HepG2 (cell line): Measurements from ENCODE around the gene MEMO1. TPM values are rescaled to one million over a fixed set of nuclear protein-coding genes. Genes with fewer than 3 reads are reported as not detected.
A peak's percentile ranks its signal among the peaks of the same experiment; 100 is the strongest.

Experiments used
- CENPX ChIP-seq: sonication (generic); formaldehyde crosslinking; IDR thresholded peaks from 2 replicates; pipeline ENCODE4 v1.9.0; 2021; ENCODE audit warnings: mild to moderate bottlenecking, missing genetic modification reagents, moderate library complexity
- GPN1 ChIP-seq: sonication (generic); formaldehyde crosslinking; IDR thresholded peaks from 2 replicates; pipeline ENCODE4 v1.5.1; 2020; ENCODE audit warnings: missing genetic modification reagents, borderline replicate concordance
- MED13 ChIP-seq: sonication (generic); formaldehyde crosslinking; IDR thresholded peaks from 2 replicates; pipeline ENCODE4 v1.5.0; 2020; ENCODE audit warnings: missing genetic modification reagents
- MLLT10 ChIP-seq: sonication (generic); formaldehyde crosslinking; IDR thresholded peaks from 2 replicates; pipeline ENCODE4 v1.4.0; 2020; ENCODE audit warnings: missing genetic modification reagents
- PATZ1 ChIP-seq: sonication (generic); formaldehyde crosslinking; IDR thresholded peaks from 2 replicates; pipeline ENCODE4 v1.4.0; 2020; ENCODE audit warnings: missing genetic modification reagents
- POGZ ChIP-seq: sonication (generic); formaldehyde crosslinking; IDR thresholded peaks from 2 replicates; pipeline ENCODE4 v1.4.0; 2020; ENCODE audit warnings: mild to moderate bottlenecking, missing genetic modification reagents
- SOX5 ChIP-seq: IDR thresholded peaks from 2 replicates; pipeline ENCODE4 v1.6.1; 2016; ENCODE audit warnings: borderline replicate concordance
- WIZ ChIP-seq: sonication (generic); formaldehyde crosslinking; IDR thresholded peaks from 2 replicates; pipeline ENCODE4 v1.5.1; 2020; ENCODE audit warnings: mild to moderate bottlenecking, missing genetic modification reagents
- YEATS4 ChIP-seq: sonication (generic); formaldehyde crosslinking; IDR thresholded peaks from 2 replicates; pipeline ENCODE4 v1.4.0; 2020; ENCODE audit warnings: missing genetic modification reagents, borderline replicate concordance
- ZFYVE20 ChIP-seq: sonication (generic); formaldehyde crosslinking; IDR thresholded peaks from 2 replicates; pipeline ENCODE4 v1.8.0; 2023; ENCODE audit warnings: low read depth, mild to moderate bottlenecking, moderate library complexity, missing genetic modification reagents, borderline replicate concordance
- ZNF138 ChIP-seq: sonication (generic); formaldehyde crosslinking; IDR thresholded peaks from 2 replicates; pipeline ENCODE4 v1.5.0; 2020; ENCODE audit warnings: mild to moderate bottlenecking, low read depth, missing genetic modification reagents
- ZNF468 ChIP-seq: sonication (generic); formaldehyde crosslinking; IDR thresholded peaks from 2 replicates; pipeline ENCODE4 v1.8.0; 2022; ENCODE audit warnings: mild to moderate bottlenecking, moderate library complexity, missing genetic modification reagents
- ZNF564 ChIP-seq: sonication (generic); formaldehyde crosslinking; IDR thresholded peaks from 2 replicates; pipeline ENCODE4 v1.8.1; 2023; ENCODE audit warnings: mild to moderate bottlenecking, missing genetic modification reagents
- ZNF605 ChIP-seq: sonication (generic); formaldehyde crosslinking; IDR thresholded peaks from 2 replicates; pipeline ENCODE4 v1.8.0; 2022; ENCODE audit warnings: mild to moderate bottlenecking, missing genetic modification reagents
- ZNF776 ChIP-seq: sonication (generic); formaldehyde crosslinking; IDR thresholded peaks from 2 replicates; pipeline ENCODE4 v1.4.0; 2020; ENCODE audit warnings: mild to moderate bottlenecking, missing genetic modification reagents
- ZNF839 ChIP-seq: sonication (generic); formaldehyde crosslinking; IDR thresholded peaks from 2 replicates; pipeline ENCODE4 v1.4.0; 2020; ENCODE audit warnings: missing genetic modification reagents, mild to moderate bottlenecking, borderline replicate concordance
- polyA plus RNA-seq, 8 experiments: library from polyadenylated mRNA; depleted of rRNA in 3 of 8; stranded (reverse) in 7 of 8; unstranded in 1 of 8; fragments of >200 nt; fragmentation: Illumina TruSeq in 4 of 8; extraction: Trizol in 4 of 8; gene quantifications; 2 replicates each; pipeline versions ENCODE4 v1.2.1 to v1.2.3, GENCODE V29; 2011 to 2016; ENCODE audit warnings: low read depth in 4 of 8, missing spikeins in 1 of 8, mixed read lengths in 1 of 8; ENCODE audit not compliant: insufficient read depth in 1 of 8
- total RNA-seq, 5 experiments: library from RNA; depleted of rRNA; stranded (reverse); fragments of >200 nt; fragmentation: Illumina TruSeq; extraction: Trizol; gene quantifications; 2 replicates each; pipeline ENCODE4 v1.2.3, GENCODE V29; 2016; ENCODE audit warnings: low read depth in 1 of 5
- TF ChIP-seq, protein P1 (sequence below): sonication (generic); formaldehyde crosslinking; IDR thresholded peaks from 2 replicates; pipeline ENCODE4 v1.5.1; 2020; ENCODE audit warnings: missing genetic modification reagents, mild to moderate bottlenecking, borderline replicate concordance
- TF ChIP-seq, protein P2 (sequence below): sonication (generic); formaldehyde crosslinking; IDR thresholded peaks from 2 replicates; pipeline ENCODE4 v1.9.0; 2022; ENCODE audit warnings: low read depth, missing genetic modification reagents
- TF ChIP-seq, protein P3 (sequence below): sonication (generic); formaldehyde crosslinking; IDR thresholded peaks from 2 replicates; pipeline ENCODE4 v1.5.0; 2020; ENCODE audit warnings: missing genetic modification reagents
- TF ChIP-seq, protein P4 (sequence below): sonication (generic); formaldehyde crosslinking; IDR thresholded peaks from 2 replicates; pipeline ENCODE4 v1.4.0; 2020; ENCODE audit warnings: missing genetic modification reagents, borderline replicate concordance

Gene MEMO1
- total and polyA plus RNA-seq, 2 of the 13 experiments (the other 11 are each of a cell fraction or from before 2014, with no cell fraction given), result 69.8 to 81.6 TPM

DNA sequence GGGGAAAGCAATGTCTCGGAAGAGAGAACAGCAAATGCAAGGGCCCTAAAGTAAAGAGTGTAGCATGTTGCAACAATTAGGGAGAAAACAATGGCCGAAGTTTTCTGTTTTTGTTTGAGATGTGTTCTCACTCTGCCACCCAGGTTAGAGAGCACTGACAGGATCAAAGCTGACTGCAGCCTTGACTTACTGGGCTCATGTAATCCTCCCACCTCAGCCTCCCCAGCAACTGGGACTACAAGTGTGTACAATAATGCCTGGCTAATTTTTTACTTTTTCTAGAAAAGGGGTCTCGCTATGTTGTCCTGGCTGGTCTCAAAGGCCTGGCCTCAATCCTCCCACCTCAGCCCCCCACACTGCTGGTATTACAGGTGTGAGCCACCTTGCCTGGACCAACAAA lies 23.9 kb downstream of the MEMO1 start (continued):
- TF ChIP-seq, protein P1, sequence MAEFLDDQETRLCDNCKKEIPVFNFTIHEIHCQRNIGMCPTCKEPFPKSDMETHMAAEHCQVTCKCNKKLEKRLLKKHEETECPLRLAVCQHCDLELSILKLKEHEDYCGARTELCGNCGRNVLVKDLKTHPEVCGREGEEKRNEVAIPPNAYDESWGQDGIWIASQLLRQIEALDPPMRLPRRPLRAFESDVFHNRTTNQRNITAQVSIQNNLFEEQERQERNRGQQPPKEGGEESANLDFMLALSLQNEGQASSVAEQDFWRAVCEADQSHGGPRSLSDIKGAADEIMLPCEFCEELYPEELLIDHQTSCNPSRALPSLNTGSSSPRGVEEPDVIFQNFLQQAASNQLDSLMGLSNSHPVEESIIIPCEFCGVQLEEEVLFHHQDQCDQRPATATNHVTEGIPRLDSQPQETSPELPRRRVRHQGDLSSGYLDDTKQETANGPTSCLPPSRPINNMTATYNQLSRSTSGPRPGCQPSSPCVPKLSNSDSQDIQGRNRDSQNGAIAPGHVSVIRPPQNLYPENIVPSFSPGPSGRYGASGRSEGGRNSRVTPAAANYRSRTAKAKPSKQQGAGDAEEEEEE (CRISPR knock-in tag), result no peak
- TF ChIP-seq ZNF138 (CRISPR knock-in tag) (no peak), WIZ (CRISPR knock-in tag) (no peak), YEATS4 (CRISPR knock-in tag) (no peak), ZFYVE20 (no peak), PATZ1 (CRISPR knock-in tag) (no peak), ZNF776 (no peak), ZNF605 (0 out of 2 replicates have a peak, but pooled peaks have one; percentile 30), MLLT10 (CRISPR knock-in tag) (no peak), ZNF839 (CRISPR knock-in tag) (no peak), POGZ (CRISPR knock-in tag) (peak; percentile 80), SOX5 (CRISPR knock-in tag) (peak; percentile 86), MED13 (CRISPR knock-in tag) (no peak), GPN1 (CRISPR knock-in tag) (no peak), CENPX (no peak), ZNF468 (CRISPR knock-in tag) (no peak), ZNF564 (CRISPR knock-in tag) (no peak)
- TF ChIP-seq, protein P2, sequence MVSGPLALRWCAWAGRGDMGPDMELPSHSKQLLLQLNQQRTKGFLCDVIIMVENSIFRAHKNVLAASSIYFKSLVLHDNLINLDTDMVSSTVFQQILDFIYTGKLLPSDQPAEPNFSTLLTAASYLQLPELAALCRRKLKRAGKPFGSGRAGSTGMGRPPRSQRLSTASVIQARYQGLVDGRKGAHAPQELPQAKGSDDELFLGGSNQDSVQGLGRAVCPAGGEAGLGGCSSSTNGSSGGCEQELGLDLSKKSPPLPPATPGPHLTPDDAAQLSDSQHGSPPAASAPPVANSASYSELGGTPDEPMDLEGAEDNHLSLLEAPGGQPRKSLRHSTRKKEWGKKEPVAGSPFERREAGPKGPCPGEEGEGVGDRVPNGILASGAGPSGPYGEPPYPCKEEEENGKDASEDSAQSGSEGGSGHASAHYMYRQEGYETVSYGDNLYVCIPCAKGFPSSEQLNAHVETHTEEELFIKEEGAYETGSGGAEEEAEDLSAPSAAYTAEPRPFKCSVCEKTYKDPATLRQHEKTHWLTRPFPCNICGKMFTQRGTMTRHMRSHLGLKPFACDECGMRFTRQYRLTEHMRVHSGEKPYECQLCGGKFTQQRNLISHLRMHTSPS (CRISPR knock-in tag), result no peak
- TF ChIP-seq, protein P3, sequence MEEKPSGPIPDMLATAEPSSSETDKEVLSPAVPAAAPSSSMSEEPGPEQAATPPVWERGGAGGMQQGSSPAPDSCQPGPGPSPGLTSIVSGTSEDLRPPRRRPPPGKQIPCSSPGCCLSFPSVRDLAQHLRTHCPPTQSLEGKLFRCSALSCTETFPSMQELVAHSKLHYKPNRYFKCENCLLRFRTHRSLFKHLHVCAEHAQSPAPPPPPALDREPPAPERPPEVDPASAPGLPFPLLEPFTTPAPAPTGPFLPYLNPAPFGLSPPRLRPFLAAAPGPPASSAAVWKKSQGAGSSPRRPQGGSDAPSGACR (CRISPR knock-in tag), result no peak
- TF ChIP-seq, protein P4, sequence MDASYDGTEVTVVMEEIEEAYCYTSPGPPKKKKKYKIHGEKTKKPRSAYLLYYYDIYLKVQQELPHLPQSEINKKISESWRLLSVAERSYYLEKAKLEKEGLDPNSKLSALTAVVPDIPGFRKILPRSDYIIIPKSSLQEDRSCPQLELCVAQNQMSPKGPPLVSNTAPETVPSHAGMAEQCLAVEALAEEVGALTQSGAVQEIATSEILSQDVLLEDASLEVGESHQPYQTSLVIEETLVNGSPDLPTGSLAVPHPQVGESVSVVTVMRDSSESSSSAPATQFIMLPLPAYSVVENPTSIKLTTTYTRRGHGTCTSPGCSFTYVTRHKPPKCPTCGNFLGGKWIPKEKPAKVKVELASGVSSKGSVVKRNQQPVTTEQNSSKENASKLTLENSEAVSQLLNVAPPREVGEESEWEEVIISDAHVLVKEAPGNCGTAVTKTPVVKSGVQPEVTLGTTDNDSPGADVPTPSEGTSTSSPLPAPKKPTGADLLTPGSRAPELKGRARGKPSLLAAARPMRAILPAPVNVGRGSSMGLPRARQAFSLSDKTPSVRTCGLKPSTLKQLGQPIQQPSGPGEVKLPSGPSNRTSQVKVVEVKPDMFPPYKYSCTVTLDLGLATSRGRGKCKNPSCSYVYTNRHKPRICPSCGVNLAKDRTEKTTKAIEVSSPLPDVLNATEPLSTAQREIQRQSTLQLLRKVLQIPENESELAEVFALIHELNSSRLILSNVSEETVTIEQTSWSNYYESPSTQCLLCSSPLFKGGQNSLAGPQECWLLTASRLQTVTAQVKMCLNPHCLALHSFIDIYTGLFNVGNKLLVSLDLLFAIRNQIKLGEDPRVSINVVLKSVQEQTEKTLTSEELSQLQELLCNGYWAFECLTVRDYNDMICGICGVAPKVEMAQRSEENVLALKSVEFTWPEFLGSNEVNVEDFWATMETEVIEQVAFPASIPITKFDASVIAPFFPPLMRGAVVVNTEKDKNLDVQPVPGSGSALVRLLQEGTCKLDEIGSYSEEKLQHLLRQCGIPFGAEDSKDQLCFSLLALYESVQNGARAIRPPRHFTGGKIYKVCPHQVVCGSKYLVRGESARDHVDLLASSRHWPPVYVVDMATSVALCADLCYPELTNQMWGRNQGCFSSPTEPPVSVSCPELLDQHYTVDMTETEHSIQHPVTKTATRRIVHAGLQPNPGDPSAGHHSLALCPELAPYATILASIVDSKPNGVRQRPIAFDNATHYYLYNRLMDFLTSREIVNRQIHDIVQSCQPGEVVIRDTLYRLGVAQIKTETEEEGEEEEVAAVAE (CRISPR knock-in tag), result no peak
